Nephron (organoid): ENCODE results near the gene INHBA.

Source experiments
- H3K27ac Mint-ChIP-seq, 3 experiments: 2 replicates each; pipeline ENCODE4 v1.8.0; 2020; ENCODE audit warnings: mixed read lengths in 3 of 3, mild to moderate bottlenecking in 2 of 3, moderate library complexity in 1 of 3
- H3K27me3 Mint-ChIP-seq: 2 replicates; pipeline ENCODE4 v1.8.0; 2021; ENCODE audit warnings: low read depth, mild to moderate bottlenecking, moderate library complexity, mixed read lengths
- H3K36me3 Mint-ChIP-seq: 2 replicates; pipeline ENCODE4 v1.8.0; 2020; ENCODE audit warnings: low read depth, mixed read lengths
- H3K4me1 Mint-ChIP-seq: 2 replicates; pipeline ENCODE4 v1.8.0; 2020; ENCODE audit warnings: mixed read lengths
- H3K4me3 Mint-ChIP-seq, 3 experiments: 2 replicates each; pipeline ENCODE4 v1.8.0; 2020; ENCODE audit warnings: mild to moderate bottlenecking in 3 of 3, mixed read lengths in 3 of 3, moderate library complexity in 2 of 3
- H3K9me3 Mint-ChIP-seq: 2 replicates; pipeline ENCODE4 v1.8.0; 2020; ENCODE audit warnings: mixed read lengths
- CTCF ChIP-seq, 3 experiments: fragments of 200-600 bp; sonication (generic); IDR thresholded peaks; one replicate each; pipeline ENCODE4 v1.5.0; 2021; ENCODE audit warnings: antibody characterized with exemption in 3 of 3; ENCODE audit not compliant: unreplicated experiment in 3 of 3

Gene INHBA

GRCh38 chr7:41640487-41640886 is 62.4 kb downstream of the INHBA start:
- Mint-ChIP-seq H3K9me3 (peaks cover 5% of the 10 kb centered on the region), H3K36me3 (no peaks in the 10 kb centered on the region), H3K27me3 (no peaks in the 10 kb centered on the region), H3K27ac (peak overlapping the region; percentile 55 to 74 (median 62)), H3K4me1 (peaks cover 12% of the 10 kb centered on the region), H3K4me3 (no peak overlapping the region)
- TF ChIP-seq CTCF (IDR thresholded peaks at IDR 0.05; ENCODE audit: unreplicated experiment in 3 of 3), result no peak

DNA sequence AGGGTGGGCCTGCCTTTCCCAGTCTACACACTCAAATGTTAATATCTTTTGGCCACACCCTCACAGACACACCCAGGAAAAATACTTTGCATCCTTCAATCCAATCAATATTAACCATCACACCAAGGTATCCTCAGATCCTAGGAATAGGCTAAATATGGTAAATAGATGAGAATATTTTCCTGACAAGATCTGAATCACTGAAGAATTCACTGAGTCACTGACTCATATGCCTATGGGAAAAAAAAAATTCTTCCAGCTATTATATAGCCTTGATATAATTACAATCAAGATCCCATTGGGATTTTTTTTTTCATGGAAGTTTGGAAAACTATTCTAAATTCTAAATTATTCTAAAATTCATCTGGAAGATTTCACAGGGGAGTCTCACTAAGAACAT is 65.8 kb downstream of the INHBA start:
- H3K4me3 Mint-ChIP-seq, result no peak overlapping the region
- H3K9me3 Mint-ChIP-seq, result peaks cover 7% of the 10 kb centered on the region
- no peaks in the 10 kb centered on the region for H3K36me3 Mint-ChIP-seq
- no peak overlapping the region for H3K27ac Mint-ChIP-seq
- no peak for TF ChIP-seq CTCF (IDR thresholded peaks at IDR 0.05; ENCODE audit: unreplicated experiment in 3 of 3)
- peaks cover 12% of the 10 kb centered on the region for H3K4me1 Mint-ChIP-seq
- H3K27me3 Mint-ChIP-seq, result no peaks in the 10 kb centered on the region
